HCT116 (cell line): ENCODE results near the gene POLD1. TPM values are rescaled to one million over a fixed set of nuclear protein-coding genes. Genes with fewer than 3 reads are reported as not detected.

Experiments used
- ATAC-seq: fragments of 200-7000 bp; cut with Tn5 transposase; 2 replicates; pipeline ENCODE4 v1.9.1; 2020; ENCODE audit warnings: mild to moderate bottlenecking, moderate library complexity
- BruUV-seq: library from RNA; stranded (reverse); fragments of 400-500 nt; replicated peaks from 2 replicates; lab custom pipeline; 2021; lab: Mats Ljungman, UMichigan
- CTCF ChIA-PET: fragments of 300-600 bp; sonication (Branson Sonifier 250); formaldehyde crosslinking; loops from one replicate; lab custom pipeline; 2021; ENCODE audit warnings: antibody characterized with exemption; lab: Charles Lee
- POLR2A ChIA-PET: fragments of 300-600, 350-600 bp; sonication (Branson Sonifier 250); formaldehyde crosslinking; loops from one replicate; lab custom pipeline; 2021; ENCODE audit warnings: antibody characterized with exemption; lab: Charles Lee
- RAD21 ChIA-PET, 2 experiments: fragments of 300-600 bp; sonication (Branson Sonifier 250); formaldehyde crosslinking; loops; one replicate each; lab custom pipeline; 2023; ENCODE audit warnings: low total read pairs in 2 of 2; ENCODE audit not compliant: uncharacterized antibody in 2 of 2, unreplicated experiment in 2 of 2, low non-redundant PET in 1 of 2; lab: Charles Lee
- DNase-seq: peaks from one replicate; pipeline ENCODE4 v3.0.0-alpha.2; 2010; ENCODE audit warnings: low read depth, low spot score
- H2AFZ ChIP-seq: fragments of 200-600 bp; shearing (Covaris generic), sonication (generic); 2 replicates; pipeline ENCODE4 v1.6.1; 2017; ENCODE audit warnings: low read depth, mixed run types, mixed read lengths, antibody characterized with exemption, low read length; ENCODE audit not compliant: poor library complexity, severe bottlenecking
- H3K27ac ChIP-seq: 2 replicates; pipeline ENCODE4 v1.5.1; 2012; ENCODE audit warnings: low read depth, low read length
- H3K27me3 ChIP-seq: fragments of 200-600 bp; sonication (generic); 2 replicates; pipeline ENCODE4 v1.6.1; 2016; ENCODE audit warnings: mixed run types, low read length, mixed read lengths; ENCODE audit not compliant: insufficient read depth
- H3K36me3 ChIP-seq, 2 experiments: fragments of 200-500 bp in 1 of 2; fragments of 200-600 bp in 1 of 2; sonication (Bioruptor generic) in 1 of 2; sonication (generic) in 1 of 2; 2 replicates each; pipeline versions ENCODE4 v1.5.1 to v1.6.1; 2014 to 2016; ENCODE audit warnings: low read length in 2 of 2, inconsistent platforms in 1 of 2, mixed read lengths in 1 of 2, mixed run types in 1 of 2; ENCODE audit not compliant: insufficient read depth in 2 of 2, control insufficient read depth in 1 of 2
- H3K4me1 ChIP-seq, 2 experiments: fragments of 200-600 bp in 1 of 2; sonication (generic) in 1 of 2; 2 replicates each; pipeline versions ENCODE4 v1.5.1 to v1.6.1; 2012 to 2017; ENCODE audit warnings: low read length in 2 of 2, inconsistent platforms in 1 of 2, mild to moderate bottlenecking in 1 of 2, mixed read lengths in 1 of 2, mixed run types in 1 of 2, moderate library complexity in 1 of 2; ENCODE audit not compliant: insufficient read depth in 2 of 2, control insufficient read depth in 1 of 2
- H3K4me2 ChIP-seq: fragments of 200-600 bp; sonication (generic); 2 replicates; pipeline ENCODE4 v1.6.1; 2017; ENCODE audit warnings: mixed run types, low read length, mixed read lengths
- H3K4me3 ChIP-seq, 2 experiments: fragments of 200-600 bp in 1 of 2; sonication (generic) in 1 of 2; replicated peaks in 1 of 2; 2 replicates each; pipeline ENCODE4 v1.5.1; 2011 to 2016; ENCODE audit warnings: low read length in 2 of 2, control low read depth in 1 of 2, low read depth in 1 of 2, mild to moderate bottlenecking in 1 of 2, mixed read lengths in 1 of 2, mixed run types in 1 of 2
- H3K79me2 ChIP-seq: fragments of 200-600 bp; sonication (generic); 2 replicates; pipeline ENCODE4 v1.6.1; 2017; ENCODE audit warnings: mild to moderate bottlenecking, mixed run types, low read length, moderate library complexity, mixed read lengths; ENCODE audit not compliant: insufficient read depth
- H3K9ac ChIP-seq: fragments of 200-600 bp; sonication (generic); 2 replicates; pipeline ENCODE4 v1.6.1; 2016; ENCODE audit warnings: low read length, mixed read lengths
- H3K9me2 ChIP-seq: fragments of 200-600 bp; sonication (generic), shearing (Covaris generic); 2 replicates; pipeline ENCODE4 v1.6.1; 2017; ENCODE audit warnings: mixed run types, mild to moderate bottlenecking, moderate library complexity; ENCODE audit not compliant: insufficient read depth
- H3K9me3 ChIP-seq, 2 experiments: fragments of 200-500 bp in 1 of 2; fragments of 200-600 bp in 1 of 2; sonication (Bioruptor generic) in 1 of 2; sonication (generic) in 1 of 2; 2 replicates each; pipeline ENCODE4 v1.6.1; 2014 to 2017; ENCODE audit warnings: low read length in 2 of 2, mixed read lengths in 2 of 2, inconsistent platforms in 1 of 2, low read depth in 1 of 2, mild to moderate bottlenecking in 1 of 2, mixed run types in 1 of 2, moderate library complexity in 1 of 2; ENCODE audit not compliant: control insufficient read depth in 1 of 2, insufficient read depth in 1 of 2
- H4K20me1 ChIP-seq: fragments of 200-600 bp; sonication (generic), shearing (Covaris generic); 2 replicates; pipeline ENCODE4 v1.6.1; 2017; ENCODE audit warnings: mixed run types, mild to moderate bottlenecking, moderate library complexity; ENCODE audit not compliant: insufficient read depth
- ATF3 ChIP-seq: IDR thresholded peaks from 2 replicates; pipeline ENCODE4 v1.6.1; 2012
- EGR1 ChIP-seq: IDR thresholded peaks from 2 replicates; pipeline ENCODE4 v1.6.1; 2012; ENCODE audit warnings: low read depth
- ELF1 ChIP-seq: IDR thresholded peaks from 2 replicates; pipeline ENCODE4 v1.6.1; 2012; ENCODE audit warnings: low read depth, borderline replicate concordance
- EZH2phosphoT487 ChIP-seq: fragments of 200-600 bp; IDR thresholded peaks from 2 replicates; pipeline ENCODE4 v1.6.1; 2018; ENCODE audit warnings: antibody characterized with exemption, borderline replicate concordance
- FOSL1 ChIP-seq: IDR thresholded peaks from 2 replicates; pipeline ENCODE4 v1.6.1; 2012; ENCODE audit warnings: low read depth
- JUND ChIP-seq: IDR thresholded peaks from 2 replicates; pipeline ENCODE4 v1.6.1; 2012
- POLR2AphosphoS5 ChIP-seq: IDR thresholded peaks from 2 replicates; pipeline ENCODE4 v1.6.1; 2011; ENCODE audit warnings: mild to moderate bottlenecking, low read depth, low read length, moderate library complexity
- RAD21 ChIP-seq: IDR thresholded peaks from 2 replicates; pipeline ENCODE4 v1.6.1; 2012; ENCODE audit warnings: low read depth, mild to moderate bottlenecking
- SIN3A ChIP-seq: IDR thresholded peaks from 2 replicates; pipeline ENCODE4 v1.6.1; 2012; ENCODE audit warnings: low read depth
- SP1 ChIP-seq: IDR thresholded peaks from 2 replicates; pipeline ENCODE4 v1.6.1; 2012; ENCODE audit warnings: low read depth
- SRF ChIP-seq: IDR thresholded peaks from 2 replicates; pipeline ENCODE4 v1.6.1; 2012; ENCODE audit warnings: low read depth
- ZNF274 ChIP-seq: fragments of 200-500 bp; sonication (Bioruptor generic); IDR thresholded peaks from 2 replicates; pipeline ENCODE4 v1.6.1; 2014; ENCODE audit warnings: mild to moderate bottlenecking, low read depth, low read length, inconsistent platforms
- intact Hi-C: fragments of 100-400 bp; cut with micrococcal nuclease; formaldehyde crosslinking; loops from 2 replicates; pipeline ENCODE4 v1.10.0; 2022
- total RNA-seq: library from RNA; stranded (reverse); gene quantifications from one replicate; pipeline ENCODE4 v1.2.1, GENCODE V29; 2021; ENCODE audit not compliant: unreplicated experiment
- TF ChIP-seq, protein P1 (sequence below): IDR thresholded peaks from 2 replicates; pipeline ENCODE4 v1.6.1; 2012; ENCODE audit warnings: low read depth
- TF ChIP-seq, protein P2 (sequence below), 3 experiments: fragments of 200-600 bp in 1 of 3; sonication (generic) in 1 of 3; IDR thresholded peaks in 2 of 3; conservative IDR thresholded peaks in 1 of 3; 2 replicates each; pipeline ENCODE4 v1.5.1; 2012 to 2017; ENCODE audit warnings: low read depth in 2 of 3, low read length in 2 of 3, antibody characterized with exemption in 1 of 3, borderline replicate concordance in 1 of 3, control low read depth in 1 of 3, mild to moderate bottlenecking in 1 of 3, mixed read lengths in 1 of 3, mixed run types in 1 of 3, moderate library complexity in 1 of 3; ENCODE audit not compliant: insufficient read depth in 1 of 3

POLD1 gene
- total RNA-seq, 1 experiment from 2014 or later: 122 TPM

DNA sequence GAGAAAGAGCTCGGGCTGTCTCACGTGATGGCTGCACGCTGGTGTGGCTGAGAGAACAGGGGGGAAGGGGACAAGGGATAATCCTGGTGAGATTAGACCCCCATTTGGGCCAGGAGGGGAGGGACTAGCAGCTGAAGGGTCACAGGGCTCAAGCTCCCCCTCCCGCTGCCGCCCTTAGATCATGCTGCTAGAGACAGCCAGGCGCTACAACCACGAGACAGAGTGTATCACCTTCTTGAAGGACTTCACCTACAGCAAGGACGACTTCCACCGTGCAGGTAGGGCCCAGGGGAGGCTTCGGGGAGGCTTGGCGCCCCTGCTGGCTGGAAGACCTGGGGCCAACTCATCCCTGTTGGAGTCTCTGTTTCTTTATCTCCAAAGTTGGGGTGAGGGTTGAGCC, 4.5 kb upstream of the POLD1 start:
- ChIA-PET CTCF (no interaction called here), RAD21 (no interaction called here), POLR2A (interaction anchor here (0.6 kb wide), 1 partner anchor 613 kb away, joined by 3 read pairs; the partner anchor contains the start of gene AP2A1)
- no peaks in the 10 kb centered on the region for H3K9me2 ChIP-seq
- H3K9ac ChIP-seq: no peak overlapping the region
- H3K36me3 ChIP-seq: peaks cover 28 to 34% of the 10 kb centered on the region in 2 experiments
- H3K4me3 ChIP-seq: no peak overlapping the region
- H3K27ac ChIP-seq: no peak overlapping the region
- no peak overlapping the region for H3K4me2 ChIP-seq
- ATAC-seq (no peak), DNase-seq (no peak)
- peaks cover 19% of the 10 kb centered on the region for H3K79me2 ChIP-seq
- intact Hi-C loops: no loop called here
- no peaks in the 10 kb centered on the region for H3K27me3 ChIP-seq
- no TSS peak for BruUV-seq
- TF ChIP-seq SRF (no peak), ELF1 (no peak), ZNF274 (no peak), RAD21 (no peak), POLR2AphosphoS5 (no peak), ATF3 (no peak), FOSL1 (no peak), EZH2phosphoT487 (no peak), SIN3A (no peak), JUND (no peak), EGR1 (no peak), SP1 (no peak)
- TF ChIP-seq, protein P1, sequence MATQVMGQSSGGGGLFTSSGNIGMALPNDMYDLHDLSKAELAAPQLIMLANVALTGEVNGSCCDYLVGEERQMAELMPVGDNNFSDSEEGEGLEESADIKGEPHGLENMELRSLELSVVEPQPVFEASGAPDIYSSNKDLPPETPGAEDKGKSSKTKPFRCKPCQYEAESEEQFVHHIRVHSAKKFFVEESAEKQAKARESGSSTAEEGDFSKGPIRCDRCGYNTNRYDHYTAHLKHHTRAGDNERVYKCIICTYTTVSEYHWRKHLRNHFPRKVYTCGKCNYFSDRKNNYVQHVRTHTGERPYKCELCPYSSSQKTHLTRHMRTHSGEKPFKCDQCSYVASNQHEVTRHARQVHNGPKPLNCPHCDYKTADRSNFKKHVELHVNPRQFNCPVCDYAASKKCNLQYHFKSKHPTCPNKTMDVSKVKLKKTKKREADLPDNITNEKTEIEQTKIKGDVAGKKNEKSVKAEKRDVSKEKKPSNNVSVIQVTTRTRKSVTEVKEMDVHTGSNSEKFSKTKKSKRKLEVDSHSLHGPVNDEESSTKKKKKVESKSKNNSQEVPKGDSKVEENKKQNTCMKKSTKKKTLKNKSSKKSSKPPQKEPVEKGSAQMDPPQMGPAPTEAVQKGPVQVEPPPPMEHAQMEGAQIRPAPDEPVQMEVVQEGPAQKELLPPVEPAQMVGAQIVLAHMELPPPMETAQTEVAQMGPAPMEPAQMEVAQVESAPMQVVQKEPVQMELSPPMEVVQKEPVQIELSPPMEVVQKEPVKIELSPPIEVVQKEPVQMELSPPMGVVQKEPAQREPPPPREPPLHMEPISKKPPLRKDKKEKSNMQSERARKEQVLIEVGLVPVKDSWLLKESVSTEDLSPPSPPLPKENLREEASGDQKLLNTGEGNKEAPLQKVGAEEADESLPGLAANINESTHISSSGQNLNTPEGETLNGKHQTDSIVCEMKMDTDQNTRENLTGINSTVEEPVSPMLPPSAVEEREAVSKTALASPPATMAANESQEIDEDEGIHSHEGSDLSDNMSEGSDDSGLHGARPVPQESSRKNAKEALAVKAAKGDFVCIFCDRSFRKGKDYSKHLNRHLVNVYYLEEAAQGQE: no peak
- TF ChIP-seq, protein P2, sequence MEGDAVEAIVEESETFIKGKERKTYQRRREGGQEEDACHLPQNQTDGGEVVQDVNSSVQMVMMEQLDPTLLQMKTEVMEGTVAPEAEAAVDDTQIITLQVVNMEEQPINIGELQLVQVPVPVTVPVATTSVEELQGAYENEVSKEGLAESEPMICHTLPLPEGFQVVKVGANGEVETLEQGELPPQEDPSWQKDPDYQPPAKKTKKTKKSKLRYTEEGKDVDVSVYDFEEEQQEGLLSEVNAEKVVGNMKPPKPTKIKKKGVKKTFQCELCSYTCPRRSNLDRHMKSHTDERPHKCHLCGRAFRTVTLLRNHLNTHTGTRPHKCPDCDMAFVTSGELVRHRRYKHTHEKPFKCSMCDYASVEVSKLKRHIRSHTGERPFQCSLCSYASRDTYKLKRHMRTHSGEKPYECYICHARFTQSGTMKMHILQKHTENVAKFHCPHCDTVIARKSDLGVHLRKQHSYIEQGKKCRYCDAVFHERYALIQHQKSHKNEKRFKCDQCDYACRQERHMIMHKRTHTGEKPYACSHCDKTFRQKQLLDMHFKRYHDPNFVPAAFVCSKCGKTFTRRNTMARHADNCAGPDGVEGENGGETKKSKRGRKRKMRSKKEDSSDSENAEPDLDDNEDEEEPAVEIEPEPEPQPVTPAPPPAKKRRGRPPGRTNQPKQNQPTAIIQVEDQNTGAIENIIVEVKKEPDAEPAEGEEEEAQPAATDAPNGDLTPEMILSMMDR (IDR thresholded peaks at IDR 0.05 in 2 of 3, conservative IDR thresholded peaks at IDR 0.05 in 1 of 3; ENCODE audit: borderline replicate concordance in 1 of 3, insufficient read depth in 1 of 3, low read depth in 2 of 3, low read length in 2 of 3): no peak
- H3K9me3 ChIP-seq: no peaks in the 10 kb centered on the region
- H2AFZ ChIP-seq: no peak overlapping the region
- peaks cover 9 to 23% of the 10 kb centered on the region in 2 experiments; a peak in 3 of 4 replicates for H3K4me1 ChIP-seq
- H4K20me1 ChIP-seq: no peaks in the 10 kb centered on the region
